Stimulated activated naive B cell treated with anti-CD40 and anti-IgM and Interleukin-4, amounts not matched to agents 10 μg/mL and 1 μg/mL and 100 μg/mL, for 72 hours (primary cell): ENCODE data around the gene ST6GALNAC5.
"Not testable (repeated sequence)": the region's sequence is repeated elsewhere in the genome, so short reads cannot be mapped to it uniquely, and the experiment has no call there.

ENCODE experiments used
- ATAC-seq, 2 donors: fragments of 150-1000 bp; cut with Tn5 transposase; replicated peaks; 2 replicates each; pipeline ENCODE4 v1.10.0; 2021; ENCODE audit warnings: moderate library complexity in 1 of 2
- DNase-seq: peaks from one replicate; pipeline ENCODE4 v3.0.0; 2021
- H3K27ac Mint-ChIP-seq: one replicate; pipeline ENCODE4 v1.8.0; 2022; ENCODE audit warnings: mild to moderate bottlenecking, mixed read lengths
- H3K27me3 Mint-ChIP-seq, 2 donors: one replicate each; pipeline ENCODE4 v1.8.0; 2022; ENCODE audit warnings: mixed read lengths in 2 of 2
- H3K36me3 Mint-ChIP-seq, 2 donors: one replicate each; pipeline ENCODE4 v1.8.0; 2022; ENCODE audit warnings: mixed read lengths in 2 of 2, mild to moderate bottlenecking in 1 of 2
- H3K4me1 Mint-ChIP-seq, 2 donors: one replicate each; pipeline ENCODE4 v1.8.0; 2022; ENCODE audit warnings: mixed read lengths in 2 of 2, mild to moderate bottlenecking in 1 of 2
- H3K4me3 Mint-ChIP-seq, 2 donors: one replicate each; pipeline ENCODE4 v1.8.0; 2022; ENCODE audit warnings: mild to moderate bottlenecking in 2 of 2, mixed read lengths in 2 of 2, moderate library complexity in 1 of 2
- H3K9me3 Mint-ChIP-seq, 2 donors: one replicate each; pipeline ENCODE4 v1.8.0; 2022; ENCODE audit warnings: mixed read lengths in 2 of 2, mild to moderate bottlenecking in 1 of 2

ST6GALNAC5 gene

GRCh38 chr1:76867342-76868130 is at the start of gene ST6GALNAC5:
TSS of gene ST6GALNAC5 (plus strand) at chr1:76867480.
- H3K9me3 Mint-ChIP-seq, result no peaks in the 10 kb centered on the region
- H3K4me3 Mint-ChIP-seq, result peak within 1 kb of the TSS; percentile 83 to 86
- ATAC-seq (peak in 1 of 2 donors; percentile 25), DNase-seq (no peak)
- no peaks in the 10 kb centered on the region for H3K36me3 Mint-ChIP-seq
- H3K4me1 Mint-ChIP-seq, result peaks cover 15 to 31% of the 10 kb centered on the region in 2 donors
- H3K27ac Mint-ChIP-seq, result peak within 1 kb of the TSS; percentile 20
- H3K27me3 Mint-ChIP-seq, result peaks cover 44 to 55% of the 10 kb centered on the region in 2 donors

GRCh38 chr1:76820028-76820427 is 47.3 kb upstream of the ST6GALNAC5 start:
- ATAC-seq (no peak), DNase-seq (no peak)
- Mint-ChIP-seq H3K4me3 (no peak overlapping the region), H3K27ac (no peak overlapping the region), H3K36me3 (no peaks in the 10 kb centered on the region), H3K4me1 (no peaks in the 10 kb centered on the region), H3K9me3 (no peaks in the 10 kb centered on the region), H3K27me3 (peaks cover 4 to 10% of the 10 kb centered on the region in 2 donors)

GRCh38 chr1:76822961-76823360 is 44.3 kb upstream of the ST6GALNAC5 start:
- not testable (repeated sequence) for H3K4me1 Mint-ChIP-seq, H3K36me3 Mint-ChIP-seq, H3K4me3 Mint-ChIP-seq, DNase-seq, H3K9me3 Mint-ChIP-seq, H3K27ac Mint-ChIP-seq, ATAC-seq
- H3K27me3 Mint-ChIP-seq, result peaks cover 9 to 10% of the 10 kb centered on the region in 2 donors

GRCh38 chr1:76824106-76824505 is 43.2 kb upstream of the ST6GALNAC5 start:
- Mint-ChIP-seq H3K9me3 (no peaks in the 10 kb centered on the region), H3K27ac (no peak overlapping the region), H3K4me3 (no peak overlapping the region), H3K27me3 (peaks cover 9 to 10% of the 10 kb centered on the region in 2 donors), H3K36me3 (no peaks in the 10 kb centered on the region), H3K4me1 (no peaks in the 10 kb centered on the region)
- DNase-seq, result no peak
- no peak for ATAC-seq

GRCh38 chr1:76826072-76826845 is 41.0 kb upstream of the ST6GALNAC5 start:
- Mint-ChIP-seq H3K4me1 (no peaks in the 10 kb centered on the region), H3K4me3 (no peak overlapping the region), H3K36me3 (no peaks in the 10 kb centered on the region), H3K9me3 (no peaks in the 10 kb centered on the region), H3K27ac (no peak overlapping the region), H3K27me3 (peaks cover 9 to 10% of the 10 kb centered on the region in 2 donors)
- DNase-seq (no peak), ATAC-seq (no peak)

- ATAC-seq (no peak), DNase-seq (no peak)
- Mint-ChIP-seq H3K36me3 (no peaks in the 10 kb centered on the region), H3K4me3 (no peak overlapping the region), H3K27me3 (peaks cover 9 to 10% of the 10 kb centered on the region in 2 donors), H3K9me3 (no peaks in the 10 kb centered on the region), H3K27ac (no peak overlapping the region), H3K4me1 (no peaks in the 10 kb centered on the region)
These were observed 40.2 kb upstream of the ST6GALNAC5 start for GRCh38 chr1:76827066-76827465.

- Mint-ChIP-seq H3K9me3 (no peaks in the 10 kb centered on the region), H3K27me3 (peaks cover 0 to 4% of the 10 kb centered on the region in 2 donors), H3K27ac (no peak overlapping the region), H3K4me3 (no peak overlapping the region), H3K36me3 (no peaks in the 10 kb centered on the region), H3K4me1 (no peaks in the 10 kb centered on the region)
- ATAC-seq (peak in 1 of 2 donors; percentile 45), DNase-seq (no peak)
These were observed 36.9 kb upstream of the ST6GALNAC5 start for GRCh38 chr1:76830373-76830772.

GRCh38 chr1:76832521-76832920 is 34.8 kb upstream of the ST6GALNAC5 start:
- H3K9me3 Mint-ChIP-seq, result no peaks in the 10 kb centered on the region
- no peaks in the 10 kb centered on the region for H3K36me3 Mint-ChIP-seq
- H3K27ac Mint-ChIP-seq, result no peak overlapping the region
- ATAC-seq, result no peak
- H3K27me3 Mint-ChIP-seq, result no peaks in the 10 kb centered on the region
- no peak for DNase-seq
- H3K4me3 Mint-ChIP-seq, result no peak overlapping the region
- H3K4me1 Mint-ChIP-seq, result no peaks in the 10 kb centered on the region

- Mint-ChIP-seq H3K4me1 (no peaks in the 10 kb centered on the region), H3K27ac (no peak overlapping the region), H3K9me3 (peaks cover 0 to 1% of the 10 kb centered on the region in 2 donors), H3K27me3 (peaks cover 0 to 4% of the 10 kb centered on the region in 2 donors), H3K36me3 (no peaks in the 10 kb centered on the region), H3K4me3 (no peak overlapping the region)
- no peak for DNase-seq
- peak in 1 of 2 donors; percentile 45 for ATAC-seq
These were observed 34.1 kb upstream of the ST6GALNAC5 start for GRCh38 chr1:76833151-76833550.

- Mint-ChIP-seq H3K4me3 (no peak overlapping the region), H3K27me3 (peaks cover 0 to 6% of the 10 kb centered on the region in 2 donors), H3K9me3 (peaks cover 0 to 4% of the 10 kb centered on the region in 2 donors), H3K4me1 (no peaks in the 10 kb centered on the region), H3K36me3 (no peaks in the 10 kb centered on the region), H3K27ac (no peak overlapping the region)
- DNase-seq (no peak), ATAC-seq (no peak)
These were observed 33.4 kb upstream of the ST6GALNAC5 start for GRCh38 chr1:76833856-76834255.

- H3K4me1 Mint-ChIP-seq, result no peaks in the 10 kb centered on the region
- H3K27me3 Mint-ChIP-seq, result peaks cover 0 to 6% of the 10 kb centered on the region in 2 donors
- no peak for ATAC-seq
These were observed 32.1 kb upstream of the ST6GALNAC5 start for GRCh38 chr1:76835203-76835602.

GRCh38 chr1:76840278-76840677 is 27.0 kb upstream of the ST6GALNAC5 start:
- Mint-ChIP-seq H3K4me3 (no peak overlapping the region), H3K36me3 (no peaks in the 10 kb centered on the region), H3K4me1 (no peaks in the 10 kb centered on the region), H3K27ac (no peak overlapping the region), H3K27me3 (peaks cover 0 to 6% of the 10 kb centered on the region in 2 donors), H3K9me3 (peaks cover 0 to 4% of the 10 kb centered on the region in 2 donors)
- ATAC-seq (no peak), DNase-seq (no peak)

More at GRCh38 chr1:76835203-76835602, 32.1 kb upstream of the ST6GALNAC5 start:
- Mint-ChIP-seq H3K27ac (no peak overlapping the region), H3K36me3 (no peaks in the 10 kb centered on the region), H3K4me3 (no peak overlapping the region), H3K9me3 (peaks cover 0 to 4% of the 10 kb centered on the region in 2 donors)
- DNase-seq, result no peak

GRCh38 chr1:76841460-76841859 is 25.8 kb upstream of the ST6GALNAC5 start:
- Mint-ChIP-seq H3K4me1 (no peaks in the 10 kb centered on the region), H3K4me3 (no peak overlapping the region), H3K9me3 (peaks cover 0 to 4% of the 10 kb centered on the region in 2 donors), H3K27me3 (peaks cover 0 to 6% of the 10 kb centered on the region in 2 donors), H3K36me3 (no peaks in the 10 kb centered on the region), H3K27ac (no peak overlapping the region)
- no peak for ATAC-seq
- DNase-seq, result no peak

- DNase-seq (no peak), ATAC-seq (no peak)
- peaks cover 4 to 5% of the 10 kb centered on the region in 2 donors for H3K9me3 Mint-ChIP-seq
- no peaks in the 10 kb centered on the region for H3K27me3 Mint-ChIP-seq
- H3K36me3 Mint-ChIP-seq, result no peaks in the 10 kb centered on the region
- H3K4me1 Mint-ChIP-seq, result no peaks in the 10 kb centered on the region
- no peak overlapping the region for H3K4me3 Mint-ChIP-seq
- no peak overlapping the region for H3K27ac Mint-ChIP-seq
These were observed 23.3 kb upstream of the ST6GALNAC5 start for GRCh38 chr1:76843821-76844464.
